GM12891 (cell line): ENCODE measurements around the gene ZC3H4.

ENCODE experiments used
- PAX5 ChIP-seq: IDR thresholded peaks from 2 replicates; pipeline ENCODE4 v1.6.1; 2011; ENCODE audit warnings: low read length, moderate library complexity, mild to moderate bottlenecking; ENCODE audit not compliant: insufficient read depth, severe bottlenecking
- POLR2A ChIP-seq: IDR thresholded peaks from 2 replicates; pipeline ENCODE4 v1.6.1; 2011; ENCODE audit warnings: low read depth, low read length, control low read depth
- POLR2AphosphoS5 ChIP-seq: IDR thresholded peaks from 2 replicates; pipeline ENCODE4 v1.6.1; 2011; ENCODE audit warnings: low read depth, low read length, control low read depth
- POU2F2 ChIP-seq: IDR thresholded peaks from 2 replicates; pipeline ENCODE4 v1.6.1; 2011; ENCODE audit warnings: low read depth, mild to moderate bottlenecking, control low read depth, low read length, moderate library complexity
- SPI1 ChIP-seq: IDR thresholded peaks from 2 replicates; pipeline ENCODE4 v1.6.1; 2011; ENCODE audit warnings: low read depth, low read length, control low read depth
- TAF1 ChIP-seq: IDR thresholded peaks from 2 replicates; pipeline ENCODE4 v1.6.1; 2011; ENCODE audit warnings: low read depth, low read length, control low read depth

DNA sequence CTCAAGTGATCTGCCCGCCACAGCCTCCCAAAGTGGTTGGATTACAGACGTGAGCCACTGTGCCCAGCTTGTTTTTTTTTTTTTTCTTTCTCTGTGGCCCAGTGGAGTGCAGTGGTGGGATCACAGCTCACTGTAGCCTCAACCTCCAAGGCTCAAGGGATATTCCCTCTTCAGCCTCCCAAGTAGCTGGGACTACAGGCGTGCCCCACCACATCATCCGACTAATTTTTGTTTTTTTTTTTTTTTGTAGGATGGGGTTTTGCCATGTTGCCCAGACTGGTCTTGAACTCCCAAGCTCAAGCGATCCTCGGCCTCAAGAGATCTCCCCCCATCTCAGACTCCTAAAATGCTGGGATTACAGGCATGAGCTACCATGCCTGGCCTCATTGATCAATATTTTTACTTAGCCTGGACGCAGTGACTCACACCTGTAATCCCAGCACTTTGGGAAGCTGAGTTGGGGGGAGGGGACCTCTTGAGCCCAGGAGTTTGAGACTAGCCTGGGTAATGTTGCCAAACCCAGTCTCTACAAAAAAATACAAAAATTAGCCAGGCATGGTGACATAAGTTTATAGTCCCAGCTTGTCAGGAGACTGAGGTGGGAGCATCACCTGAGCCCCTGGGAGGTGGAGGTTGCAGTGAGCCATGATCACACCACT is 18.7 kb upstream of the ZC3H4 start:
- TF ChIP-seq POLR2A (no peak), POLR2AphosphoS5 (no peak), SPI1 (no peak), TAF1 (no peak), POU2F2 (no peak), PAX5 (no peak)
